DOHH2 (cell line): Measurements from ENCODE around the gene LYSET.

Source experiments
- CTCF ChIP-seq: fragments of 200-600 bp; sonication (generic); IDR thresholded peaks from one replicate; pipeline ENCODE4 v1.5.1; 2014; ENCODE audit warnings: antibody characterized with exemption, mild to moderate bottlenecking, low read depth, low read length; ENCODE audit not compliant: poor library complexity, severe bottlenecking
- EZH2phosphoT487 ChIP-seq: fragments of 200-600 bp; sonication (generic); IDR thresholded peaks from 2 replicates; pipeline ENCODE4 v1.6.1; 2017; ENCODE audit warnings: borderline replicate concordance, mild to moderate bottlenecking, antibody characterized with exemption, low read length, moderate library complexity, mixed read lengths

DNA sequence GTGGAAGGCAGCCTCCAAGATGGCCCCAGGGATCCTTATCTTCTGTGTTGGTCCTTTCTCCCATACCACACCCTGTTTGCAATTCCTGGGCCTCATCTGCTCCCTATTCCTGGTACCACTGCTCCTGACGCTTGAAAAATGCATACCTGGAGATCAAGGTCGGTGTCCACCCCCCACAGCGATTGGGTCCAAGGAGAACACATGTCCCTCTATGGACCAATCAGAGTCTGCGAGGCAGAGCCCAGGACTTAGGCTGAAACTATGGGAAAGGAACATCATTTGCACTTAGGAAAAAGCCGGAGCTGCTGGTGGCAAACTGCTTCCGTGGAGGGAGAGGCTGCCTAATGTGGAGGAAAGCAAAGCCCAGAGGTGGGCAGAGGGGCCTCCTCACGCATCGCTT, 36.1 kb upstream of the LYSET start:
- no peak for TF ChIP-seq CTCF
- TF ChIP-seq EZH2phosphoT487 = no peak
